NCI-H345 (cell line): ENCODE data around the gene EPHA3.

ENCODE experiments used
- DNase-seq: peaks from one replicate; lab custom pipeline; 2025; lab: John Stamatoyannopoulos, UW

The EPHA3 gene

GRCh38 chr3:89227634-89228033, 120.2 kb downstream of the EPHA3 start:
- no peak for DNase-seq

GRCh38 chr3:89232155-89232554, 124.7 kb downstream of the EPHA3 start:
- no peak for DNase-seq

- DNase-seq = no peak
Measured at GRCh38 chr3:89234620-89235019, 127.2 kb downstream of the EPHA3 start.

GRCh38 chr3:89238846-89239245, 131.4 kb downstream of the EPHA3 start:
- no peak for DNase-seq

- DNase-seq = no peak
Measured at GRCh38 chr3:89239774-89240173, 132.4 kb downstream of the EPHA3 start.

- no peak for DNase-seq
Measured at GRCh38 chr3:89245612-89246011, 138.2 kb downstream of the EPHA3 start.

- DNase-seq = no peak
Measured at GRCh38 chr3:89246326-89246725, 138.9 kb downstream of the EPHA3 start.

GRCh38 chr3:89250742-89251141, 143.3 kb downstream of the EPHA3 start:
- no peak for DNase-seq

- no peak for DNase-seq
Measured at GRCh38 chr3:89252016-89252415, 144.6 kb downstream of the EPHA3 start.

- no peak for DNase-seq
Measured at GRCh38 chr3:89252860-89253259, 145.4 kb downstream of the EPHA3 start.

- no peak for DNase-seq
Measured at GRCh38 chr3:89256395-89256794, 149.0 kb downstream of the EPHA3 start.

GRCh38 chr3:89256882-89257281, 149.5 kb downstream of the EPHA3 start:
- no peak for DNase-seq

- no peak for DNase-seq
Measured at GRCh38 chr3:89260721-89261120, 153.3 kb downstream of the EPHA3 start.

GRCh38 chr3:89261673-89262072, 154.3 kb downstream of the EPHA3 start:
- no peak for DNase-seq

GRCh38 chr3:89262309-89262929, 155.0 kb downstream of the EPHA3 start:
- DNase-seq = no peak

GRCh38 chr3:89264037-89264560, 156.7 kb downstream of the EPHA3 start:
- no peak for DNase-seq

- no peak for DNase-seq
Measured at GRCh38 chr3:89266074-89266473, 158.7 kb downstream of the EPHA3 start.

GRCh38 chr3:89268059-89268458, 160.6 kb downstream of the EPHA3 start:
- no peak for DNase-seq

- DNase-seq = no peak
Measured at GRCh38 chr3:89270201-89270600, 162.8 kb downstream of the EPHA3 start.

GRCh38 chr3:89275001-89275400, 167.6 kb downstream of the EPHA3 start:
- no peak for DNase-seq

- no peak for DNase-seq
Measured at GRCh38 chr3:89276116-89276515, 168.7 kb downstream of the EPHA3 start.

GRCh38 chr3:89278302-89279025, 171.0 kb downstream of the EPHA3 start:
- DNase-seq = no peak

- no peak for DNase-seq
Measured at GRCh38 chr3:89280301-89280700, 172.9 kb downstream of the EPHA3 start.
